Measurements from ENCODE around the gene HSDL2. TPM values are rescaled to one million over a fixed set of nuclear protein-coding genes. Genes with fewer than 3 reads are reported as not detected.
"Not testable (repeated sequence)": the region's sequence is repeated elsewhere in the genome, so short reads cannot be mapped to it uniquely, and the experiment has no call there.

The HSDL2 gene
- total RNA-seq, 2 experiments from 2014 or later, result 25.9 to 28.5 TPM

GRCh38 chr9:112404508-112404932 is 24.6 kb downstream of the HSDL2 start:
- H3K27me3 Mint-ChIP-seq (ENCODE audit: low read depth), result no peaks in the 10 kb centered on the region
- H3K4me3 Mint-ChIP-seq, result no peak overlapping the region
- peaks cover 7% of the 10 kb centered on the region for H3K36me3 Mint-ChIP-seq (ENCODE audit: low read depth)
- H3K9me3 Mint-ChIP-seq, result no peaks in the 10 kb centered on the region
- CTCF ChIA-PET, result interaction anchor here (0.7 kb wide), 1 partner anchor 510 kb away, joined by 3 read pairs; no protein-coding TSS in a partner anchor
- no peaks in the 10 kb centered on the region for H3K4me1 Mint-ChIP-seq (ENCODE audit: low read depth)
- H3K27ac Mint-ChIP-seq, result no peak overlapping the region
- DNase-seq, result no peak
- intact Hi-C loops (cut with micrococcal nuclease), result no loop called here

GRCh38 chr9:112408275-112408674 is 28.4 kb downstream of the HSDL2 start:
- Mint-ChIP-seq H3K4me3 (no peak overlapping the region), H3K4me1 (ENCODE audit: low read depth) (no peaks in the 10 kb centered on the region), H3K9me3 (no peaks in the 10 kb centered on the region), H3K36me3 (ENCODE audit: low read depth) (peaks cover 7% of the 10 kb centered on the region), H3K27me3 (ENCODE audit: low read depth) (no peaks in the 10 kb centered on the region), H3K27ac (no peak overlapping the region)
- no peak for DNase-seq
- CTCF ChIA-PET, result no interaction called here
- intact Hi-C loops (cut with micrococcal nuclease), result no loop called here

GRCh38 chr9:112408819-112409218 is 28.9 kb downstream of the HSDL2 start:
- Mint-ChIP-seq H3K4me1 (ENCODE audit: low read depth) (no peaks in the 10 kb centered on the region), H3K27ac (no peak overlapping the region), H3K27me3 (ENCODE audit: low read depth) (no peaks in the 10 kb centered on the region), H3K36me3 (ENCODE audit: low read depth) (peaks cover 7% of the 10 kb centered on the region), H3K9me3 (no peaks in the 10 kb centered on the region), H3K4me3 (no peak overlapping the region)
- no peak for DNase-seq
- CTCF ChIA-PET, result no interaction called here
- intact Hi-C loops (cut with micrococcal nuclease), result no loop called here

GRCh38 chr9:112409758-112410157 is 29.9 kb downstream of the HSDL2 start:
- Mint-ChIP-seq H3K9me3 (no peaks in the 10 kb centered on the region), H3K36me3 (ENCODE audit: low read depth) (peaks cover 7% of the 10 kb centered on the region), H3K4me3 (no peak overlapping the region), H3K27ac (no peak overlapping the region), H3K27me3 (ENCODE audit: low read depth) (no peaks in the 10 kb centered on the region), H3K4me1 (ENCODE audit: low read depth) (no peaks in the 10 kb centered on the region)
- intact Hi-C loops (cut with micrococcal nuclease), result no loop called here
- CTCF ChIA-PET, result no interaction called here
- DNase-seq, result no peak

- Mint-ChIP-seq H3K4me3 (no peak overlapping the region), H3K36me3 (ENCODE audit: low read depth) (peaks cover 5% of the 10 kb centered on the region), H3K4me1 (ENCODE audit: low read depth) (no peaks in the 10 kb centered on the region), H3K27ac (no peak overlapping the region), H3K27me3 (ENCODE audit: low read depth) (no peaks in the 10 kb centered on the region), H3K9me3 (no peaks in the 10 kb centered on the region)
- CTCF ChIA-PET, result no interaction called here
- DNase-seq, result no peak
- intact Hi-C loops (cut with micrococcal nuclease), result no loop called here
Measured at GRCh38 chr9:112411626-112412027, 31.7 kb downstream of the HSDL2 start.

GRCh38 chr9:112413728-112414127 is 33.8 kb downstream of the HSDL2 start:
- DNase-seq; H3K27ac Mint-ChIP-seq; H3K36me3 Mint-ChIP-seq (ENCODE audit: low read depth); intact Hi-C loops (cut with micrococcal nuclease); H3K9me3 Mint-ChIP-seq; H3K27me3 Mint-ChIP-seq (ENCODE audit: low read depth); H3K4me3 Mint-ChIP-seq; H3K4me1 Mint-ChIP-seq (ENCODE audit: low read depth): not testable (repeated sequence)
- CTCF ChIA-PET, result interaction anchor here (0.6 kb wide), 1 partner anchor 20 kb away, joined by 4 read pairs; no protein-coding TSS in a partner anchor

GRCh38 chr9:112420208-112420607 is 40.3 kb downstream of the HSDL2 start:
- Mint-ChIP-seq H3K9me3 (no peaks in the 10 kb centered on the region), H3K4me1 (ENCODE audit: low read depth) (no peaks in the 10 kb centered on the region), H3K27ac (no peak overlapping the region), H3K27me3 (ENCODE audit: low read depth) (no peaks in the 10 kb centered on the region), H3K4me3 (no peak overlapping the region), H3K36me3 (ENCODE audit: low read depth) (peaks cover 8% of the 10 kb centered on the region)
- CTCF ChIA-PET, result no interaction called here
- intact Hi-C loops (cut with micrococcal nuclease), result no loop called here
- DNase-seq, result no peak

GRCh38 chr9:112421771-112422222 is 41.9 kb downstream of the HSDL2 start:
- peaks cover 8% of the 10 kb centered on the region for H3K36me3 Mint-ChIP-seq (ENCODE audit: low read depth)
- CTCF ChIA-PET, result interaction anchor here (0.7 kb wide), 1 partner anchor 47 kb away, joined by 3 read pairs; no protein-coding TSS in a partner anchor
- no peaks in the 10 kb centered on the region for H3K9me3 Mint-ChIP-seq
- H3K27ac Mint-ChIP-seq, result no peak overlapping the region
- H3K4me1 Mint-ChIP-seq (ENCODE audit: low read depth), result no peaks in the 10 kb centered on the region
- H3K27me3 Mint-ChIP-seq (ENCODE audit: low read depth), result no peaks in the 10 kb centered on the region
- no peak for DNase-seq
- intact Hi-C loops (cut with micrococcal nuclease), result no loop called here
- no peak overlapping the region for H3K4me3 Mint-ChIP-seq

GRCh38 chr9:112422417-112423148 is 42.7 kb downstream of the HSDL2 start:
- Mint-ChIP-seq H3K36me3 (ENCODE audit: low read depth) (peaks cover 8% of the 10 kb centered on the region), H3K9me3 (no peaks in the 10 kb centered on the region), H3K27me3 (ENCODE audit: low read depth) (no peaks in the 10 kb centered on the region), H3K27ac (no peak overlapping the region), H3K4me1 (ENCODE audit: low read depth) (no peaks in the 10 kb centered on the region), H3K4me3 (no peak overlapping the region)
- DNase-seq, result no peak
- intact Hi-C loops (cut with micrococcal nuclease), result no loop called here
- CTCF ChIA-PET, result no interaction called here

- no peak overlapping the region for H3K27ac Mint-ChIP-seq
- H3K9me3 Mint-ChIP-seq, result no peaks in the 10 kb centered on the region
Measured at GRCh38 chr9:112430006-112430522, 50.2 kb downstream of the HSDL2 start.

GRCh38 chr9:112433499-112434392 is 53.8 kb downstream of the HSDL2 start:
- intact Hi-C loops (cut with micrococcal nuclease), result no loop called here
- Mint-ChIP-seq H3K36me3 (ENCODE audit: low read depth) (no peaks in the 10 kb centered on the region), H3K4me3 (no peak overlapping the region), H3K27ac (no peak overlapping the region), H3K9me3 (no peaks in the 10 kb centered on the region), H3K4me1 (ENCODE audit: low read depth) (no peaks in the 10 kb centered on the region), H3K27me3 (ENCODE audit: low read depth) (no peaks in the 10 kb centered on the region)
- DNase-seq, result no peak
- CTCF ChIA-PET, result interaction anchor here (0.6 to 1.3 kb wide), 3 partner anchors 13 to 147 kb away, joined by 3 to 4 read pairs (median 3); no protein-coding TSS in a partner anchor

More at GRCh38 chr9:112430006-112430522, 50.2 kb downstream of the HSDL2 start:
- Mint-ChIP-seq H3K36me3 (ENCODE audit: low read depth) (no peaks in the 10 kb centered on the region), H3K4me3 (no peak overlapping the region), H3K27me3 (ENCODE audit: low read depth) (no peaks in the 10 kb centered on the region), H3K4me1 (ENCODE audit: low read depth) (no peaks in the 10 kb centered on the region)
- intact Hi-C loops (cut with micrococcal nuclease), result no loop called here
- DNase-seq, result no peak
- CTCF ChIA-PET, result interaction anchor here (0.6 kb wide), 1 partner anchor 130 kb away, joined by 3 read pairs; no protein-coding TSS in a partner anchor

GRCh38 chr9:112434487-112434886 is 54.6 kb downstream of the HSDL2 start:
- H3K4me1 Mint-ChIP-seq (ENCODE audit: low read depth), result no peaks in the 10 kb centered on the region
- H3K4me3 Mint-ChIP-seq, result no peak overlapping the region
- CTCF ChIA-PET, result interaction anchor here (0.6 to 0.7 kb wide), 2 partner anchors 9 to 21 kb away, joined by 3 to 4 read pairs; no protein-coding TSS in a partner anchor
- no peaks in the 10 kb centered on the region for H3K36me3 Mint-ChIP-seq (ENCODE audit: low read depth)
- intact Hi-C loops (cut with micrococcal nuclease), result no loop called here
- H3K27me3 Mint-ChIP-seq (ENCODE audit: low read depth), result no peaks in the 10 kb centered on the region
- no peaks in the 10 kb centered on the region for H3K9me3 Mint-ChIP-seq
- H3K27ac Mint-ChIP-seq, result no peak overlapping the region
- DNase-seq, result no peak

Measured in activated naive CD4-positive, alpha-beta T cell treated with anti-CD3 and anti-CD28 coated beads for 36 hours (primary cell).